ENCODE results near the gene JPH3. TPM values are rescaled to one million over a fixed set of nuclear protein-coding genes. Genes with fewer than 3 reads are reported as not detected.

JPH3 gene
- polyA plus RNA-seq, 1 experiment: not detected

DNA sequence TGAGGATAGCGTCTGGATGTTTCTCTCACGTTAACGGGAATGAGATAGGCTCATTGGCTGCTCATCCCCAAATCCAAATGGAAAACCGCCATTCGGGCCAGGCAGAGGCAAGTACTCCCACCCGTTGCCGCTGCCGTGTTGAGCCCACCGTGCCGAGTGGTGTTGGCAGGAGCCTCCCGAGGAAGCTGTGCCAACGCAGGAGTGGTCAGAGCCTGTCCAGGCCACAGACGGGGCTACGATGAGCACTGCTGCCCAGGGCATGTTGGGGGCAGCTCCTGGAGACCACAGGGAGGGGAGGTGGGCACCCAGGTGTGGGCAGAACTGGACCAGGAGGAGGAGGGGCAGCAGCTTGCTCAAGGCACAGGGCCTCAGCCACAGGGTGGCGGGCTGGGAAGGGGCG, 91.5 kb downstream of the JPH3 start:
- no peak for DNase-seq (ENCODE audit: low read depth)
- Histone ChIP-seq H3K27me3 (ENCODE audit: control insufficient read depth, insufficient read depth, low read length) (no peaks in the 10 kb centered on the region), H3K36me3 (ENCODE audit: control insufficient read depth, insufficient read depth, low read length) (no peaks in the 10 kb centered on the region; the same call in 1 of the 2 replicates), H3K4me3 (ENCODE audit: low read depth, low read length) (no peak overlapping the region)
- TF ChIP-seq, protein P1, sequence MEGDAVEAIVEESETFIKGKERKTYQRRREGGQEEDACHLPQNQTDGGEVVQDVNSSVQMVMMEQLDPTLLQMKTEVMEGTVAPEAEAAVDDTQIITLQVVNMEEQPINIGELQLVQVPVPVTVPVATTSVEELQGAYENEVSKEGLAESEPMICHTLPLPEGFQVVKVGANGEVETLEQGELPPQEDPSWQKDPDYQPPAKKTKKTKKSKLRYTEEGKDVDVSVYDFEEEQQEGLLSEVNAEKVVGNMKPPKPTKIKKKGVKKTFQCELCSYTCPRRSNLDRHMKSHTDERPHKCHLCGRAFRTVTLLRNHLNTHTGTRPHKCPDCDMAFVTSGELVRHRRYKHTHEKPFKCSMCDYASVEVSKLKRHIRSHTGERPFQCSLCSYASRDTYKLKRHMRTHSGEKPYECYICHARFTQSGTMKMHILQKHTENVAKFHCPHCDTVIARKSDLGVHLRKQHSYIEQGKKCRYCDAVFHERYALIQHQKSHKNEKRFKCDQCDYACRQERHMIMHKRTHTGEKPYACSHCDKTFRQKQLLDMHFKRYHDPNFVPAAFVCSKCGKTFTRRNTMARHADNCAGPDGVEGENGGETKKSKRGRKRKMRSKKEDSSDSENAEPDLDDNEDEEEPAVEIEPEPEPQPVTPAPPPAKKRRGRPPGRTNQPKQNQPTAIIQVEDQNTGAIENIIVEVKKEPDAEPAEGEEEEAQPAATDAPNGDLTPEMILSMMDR (IDR thresholded peaks at IDR 0.05; ENCODE audit: insufficient read depth, low read depth, low read length): no peak
- ChIA-PET CTCF (interaction anchor here (2.8 kb wide), 1 partner anchor 8 kb away, joined by 16 read pairs; no protein-coding TSS in a partner anchor), POLR2A (no interaction called here)

DNA sequence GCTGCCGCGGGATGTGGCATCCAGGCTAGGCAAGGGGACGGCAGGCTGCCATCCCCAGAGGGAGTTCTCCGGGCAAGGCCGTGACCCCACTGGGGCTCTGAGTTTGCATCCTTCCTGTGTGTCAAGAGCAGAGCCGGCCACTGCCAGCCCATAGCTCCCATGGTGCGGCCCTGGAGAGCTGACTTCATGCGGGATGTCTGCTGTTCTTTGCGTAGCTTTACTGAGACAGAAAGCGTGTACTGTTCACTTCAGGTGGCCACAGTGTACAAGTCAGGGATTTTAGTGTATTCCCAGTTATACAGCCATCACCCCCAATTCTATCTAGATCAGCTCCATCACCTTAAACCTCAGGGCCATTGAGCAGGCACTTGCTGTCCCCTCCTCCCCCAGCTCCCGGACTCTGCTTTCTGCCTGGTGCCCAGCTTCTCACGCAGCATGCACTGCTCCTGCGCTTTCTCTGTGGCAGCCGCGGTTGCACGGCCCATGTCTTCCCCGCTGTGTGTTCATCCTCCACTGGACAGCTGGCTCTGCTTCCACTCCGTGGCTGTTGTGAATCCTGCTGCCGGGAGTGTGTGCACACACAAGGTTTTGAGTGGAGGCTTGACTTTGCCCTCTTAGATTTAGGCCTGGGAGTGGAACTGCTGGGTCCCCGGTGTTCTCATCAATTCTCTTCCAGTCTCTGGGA, 92.3 kb downstream of the JPH3 start:
- POLR2A ChIA-PET: no interaction called here
- TF ChIP-seq, protein P1 (IDR thresholded peaks at IDR 0.05; ENCODE audit: insufficient read depth, low read depth, low read length): no peak
- DNase-seq (ENCODE audit: low read depth): no peak
- CTCF ChIA-PET: interaction anchor here (0.5 kb wide), 1 partner anchor 43 kb away, joined by 3 read pairs; no protein-coding TSS in a partner anchor
- Histone ChIP-seq H3K27me3 (ENCODE audit: control insufficient read depth, insufficient read depth, low read length) (no peaks in the 10 kb centered on the region), H3K36me3 (ENCODE audit: control insufficient read depth, insufficient read depth, low read length) (no peaks in the 10 kb centered on the region; the same call in 1 of the 2 replicates), H3K4me3 (ENCODE audit: low read depth, low read length) (no peak overlapping the region)

DNA sequence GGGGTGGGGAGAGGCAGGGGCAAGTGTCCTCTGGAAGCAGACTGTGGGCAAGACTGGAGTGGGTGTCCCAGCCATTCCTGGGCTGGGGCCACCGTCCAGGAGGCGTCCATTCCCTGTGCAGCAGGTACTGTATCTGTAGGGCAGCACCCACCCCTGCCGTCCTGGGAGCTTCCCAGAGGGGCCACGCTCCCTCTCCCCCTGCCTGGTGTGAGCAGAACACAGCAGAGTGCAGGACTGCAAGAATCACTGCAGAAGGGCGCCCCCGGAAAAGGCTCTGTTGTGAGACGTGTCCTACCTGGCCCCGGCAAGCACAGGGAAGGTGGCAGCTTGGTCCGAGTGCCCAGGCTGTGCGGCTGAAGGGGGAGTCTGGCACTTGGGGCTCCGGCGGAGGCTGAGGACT, 93.2 kb downstream of the JPH3 start:
- TF ChIP-seq, protein P1 (IDR thresholded peaks at IDR 0.05; ENCODE audit: insufficient read depth, low read depth, low read length): no peak
- no peak for DNase-seq (ENCODE audit: low read depth)

DNA sequence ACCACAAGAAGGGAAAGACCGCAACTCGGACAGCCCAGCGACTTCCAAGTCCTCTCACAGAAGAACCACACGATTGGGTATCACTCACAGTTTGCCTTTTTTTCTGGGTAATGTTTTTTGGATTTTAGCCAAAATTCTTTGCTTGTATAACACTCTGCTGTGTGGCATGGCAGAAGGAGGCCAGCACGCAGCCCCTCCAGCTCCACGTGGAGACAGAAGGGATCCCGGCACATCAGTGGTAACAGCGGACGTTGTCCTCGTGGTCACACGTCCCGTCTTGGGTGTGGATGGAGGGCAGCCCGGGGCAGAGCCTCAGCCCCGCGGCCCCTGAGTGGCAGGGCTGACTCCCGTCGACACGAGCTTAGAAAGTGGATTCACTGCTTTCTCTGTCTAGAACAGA, 94.4 kb downstream of the JPH3 start:
- Histone ChIP-seq H3K4me3 (ENCODE audit: low read depth, low read length) (no peak overlapping the region), H3K36me3 (ENCODE audit: control insufficient read depth, insufficient read depth, low read length) (peaks cover 3% of the 10 kb centered on the region; the same call in 1 of the 2 replicates), H3K27me3 (ENCODE audit: control insufficient read depth, insufficient read depth, low read length) (no peaks in the 10 kb centered on the region)
- no peak for DNase-seq (ENCODE audit: low read depth)
- ChIA-PET CTCF (no interaction called here), POLR2A (no interaction called here)
- TF ChIP-seq, protein P1 (IDR thresholded peaks at IDR 0.05; ENCODE audit: insufficient read depth, low read depth, low read length): no peak

More for the DNA sequence above, 93.2 kb downstream of the JPH3 start:
- Histone ChIP-seq H3K36me3 (ENCODE audit: control insufficient read depth, insufficient read depth, low read length) (no peaks in the 10 kb centered on the region; the same call in 1 of the 2 replicates), H3K4me3 (ENCODE audit: low read depth, low read length) (no peak overlapping the region), H3K27me3 (ENCODE audit: control insufficient read depth, insufficient read depth, low read length) (no peaks in the 10 kb centered on the region)
- POLR2A ChIA-PET: no interaction called here
- CTCF ChIA-PET: interaction anchor here (0.7 to 0.9 kb wide), 2 partner anchors 18 to 176 kb away, joined by 3 read pairs; no protein-coding TSS in a partner anchor

DNA sequence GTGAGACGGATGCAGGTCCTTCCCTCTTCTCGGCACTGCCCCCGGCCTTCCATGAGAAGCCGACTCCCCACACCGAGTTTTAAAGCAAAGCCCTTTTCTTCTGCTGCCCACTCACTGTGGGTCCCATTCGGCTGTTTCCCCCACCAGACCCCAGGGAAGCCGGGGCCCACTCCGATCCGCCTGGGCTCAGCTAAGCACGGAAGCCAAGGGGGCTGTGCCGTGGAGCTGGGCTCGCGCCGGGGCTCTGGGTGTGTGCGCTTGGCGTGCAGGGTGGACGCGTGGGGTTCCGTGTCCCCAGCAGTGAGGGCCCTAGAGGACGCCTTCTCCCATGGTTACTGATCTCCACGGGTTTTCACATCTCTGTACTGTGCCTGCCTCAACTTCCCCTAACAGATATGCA, 94.9 kb downstream of the JPH3 start:
- no peak overlapping the region for H3K4me3 ChIP-seq (ENCODE audit: low read depth, low read length)
- CTCF ChIA-PET: no interaction called here
- H3K36me3 ChIP-seq (ENCODE audit: control insufficient read depth, insufficient read depth, low read length): peaks cover 5% of the 10 kb centered on the region; the same call in 1 of the 2 replicates
- no peak for DNase-seq (ENCODE audit: low read depth)
- TF ChIP-seq, protein P1 (IDR thresholded peaks at IDR 0.05; ENCODE audit: insufficient read depth, low read depth, low read length): no peak
- POLR2A ChIA-PET: no interaction called here
- no peaks in the 10 kb centered on the region for H3K27me3 ChIP-seq (ENCODE audit: control insufficient read depth, insufficient read depth, low read length)

All from BJ (cell line).